ENCODE results near the gene NDUFS8. TPM values are rescaled to one million over a fixed set of nuclear protein-coding genes. Genes with fewer than 3 reads are reported as not detected.

The NDUFS8 gene
- total and polyA plus RNA-seq, 2 of the 13 experiments (the other 11 are each of a cell fraction or from before 2014, with no cell fraction given) = 96.7 to 158 TPM

DNA sequence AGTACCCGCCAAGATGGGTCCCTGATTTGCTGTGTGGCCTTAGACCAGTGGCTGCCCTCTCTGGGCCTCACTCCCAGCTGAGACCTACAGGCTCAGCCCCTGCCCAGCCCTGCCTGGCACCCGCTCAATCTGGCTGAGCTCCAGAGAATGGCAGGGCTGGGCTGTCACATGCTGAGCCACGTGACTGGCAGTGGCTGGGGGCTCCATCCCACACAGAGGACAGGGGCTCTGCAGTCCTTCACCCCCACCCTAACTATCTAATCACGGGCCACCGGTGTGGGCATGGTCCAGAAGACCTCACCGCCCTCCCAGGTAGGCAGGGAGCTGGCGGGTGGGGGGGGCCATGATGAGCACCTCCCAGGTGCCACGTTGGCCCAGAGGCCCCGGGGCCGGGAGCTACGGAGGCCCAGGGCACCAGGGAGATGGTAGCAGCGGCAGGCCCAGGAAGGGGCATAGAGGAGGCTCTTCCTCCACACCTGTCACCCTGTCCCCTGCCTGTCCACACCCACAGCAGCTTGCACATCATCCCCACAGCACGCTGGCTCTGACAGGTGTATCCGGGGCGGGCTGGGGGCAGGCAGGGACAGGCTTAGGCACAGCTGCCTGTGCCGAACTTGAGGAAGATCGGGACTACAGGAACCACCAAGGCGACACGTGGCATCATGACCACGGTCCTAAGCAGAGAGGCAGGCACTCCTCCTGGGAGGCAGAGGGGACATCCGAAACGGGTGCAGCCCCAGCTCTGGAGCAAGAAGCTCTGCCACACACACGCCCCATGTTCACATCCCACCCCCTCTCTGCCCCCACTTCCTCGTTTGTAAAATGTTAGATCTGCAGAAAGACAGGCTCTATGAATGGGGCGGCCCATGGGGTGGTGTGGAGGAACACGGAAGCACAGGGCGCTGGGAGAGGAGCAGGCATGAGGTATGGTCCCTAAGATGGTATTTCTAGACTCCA, 21.8 kb upstream of the NDUFS8 start (continued):
- TF ChIP-seq, protein P1, sequence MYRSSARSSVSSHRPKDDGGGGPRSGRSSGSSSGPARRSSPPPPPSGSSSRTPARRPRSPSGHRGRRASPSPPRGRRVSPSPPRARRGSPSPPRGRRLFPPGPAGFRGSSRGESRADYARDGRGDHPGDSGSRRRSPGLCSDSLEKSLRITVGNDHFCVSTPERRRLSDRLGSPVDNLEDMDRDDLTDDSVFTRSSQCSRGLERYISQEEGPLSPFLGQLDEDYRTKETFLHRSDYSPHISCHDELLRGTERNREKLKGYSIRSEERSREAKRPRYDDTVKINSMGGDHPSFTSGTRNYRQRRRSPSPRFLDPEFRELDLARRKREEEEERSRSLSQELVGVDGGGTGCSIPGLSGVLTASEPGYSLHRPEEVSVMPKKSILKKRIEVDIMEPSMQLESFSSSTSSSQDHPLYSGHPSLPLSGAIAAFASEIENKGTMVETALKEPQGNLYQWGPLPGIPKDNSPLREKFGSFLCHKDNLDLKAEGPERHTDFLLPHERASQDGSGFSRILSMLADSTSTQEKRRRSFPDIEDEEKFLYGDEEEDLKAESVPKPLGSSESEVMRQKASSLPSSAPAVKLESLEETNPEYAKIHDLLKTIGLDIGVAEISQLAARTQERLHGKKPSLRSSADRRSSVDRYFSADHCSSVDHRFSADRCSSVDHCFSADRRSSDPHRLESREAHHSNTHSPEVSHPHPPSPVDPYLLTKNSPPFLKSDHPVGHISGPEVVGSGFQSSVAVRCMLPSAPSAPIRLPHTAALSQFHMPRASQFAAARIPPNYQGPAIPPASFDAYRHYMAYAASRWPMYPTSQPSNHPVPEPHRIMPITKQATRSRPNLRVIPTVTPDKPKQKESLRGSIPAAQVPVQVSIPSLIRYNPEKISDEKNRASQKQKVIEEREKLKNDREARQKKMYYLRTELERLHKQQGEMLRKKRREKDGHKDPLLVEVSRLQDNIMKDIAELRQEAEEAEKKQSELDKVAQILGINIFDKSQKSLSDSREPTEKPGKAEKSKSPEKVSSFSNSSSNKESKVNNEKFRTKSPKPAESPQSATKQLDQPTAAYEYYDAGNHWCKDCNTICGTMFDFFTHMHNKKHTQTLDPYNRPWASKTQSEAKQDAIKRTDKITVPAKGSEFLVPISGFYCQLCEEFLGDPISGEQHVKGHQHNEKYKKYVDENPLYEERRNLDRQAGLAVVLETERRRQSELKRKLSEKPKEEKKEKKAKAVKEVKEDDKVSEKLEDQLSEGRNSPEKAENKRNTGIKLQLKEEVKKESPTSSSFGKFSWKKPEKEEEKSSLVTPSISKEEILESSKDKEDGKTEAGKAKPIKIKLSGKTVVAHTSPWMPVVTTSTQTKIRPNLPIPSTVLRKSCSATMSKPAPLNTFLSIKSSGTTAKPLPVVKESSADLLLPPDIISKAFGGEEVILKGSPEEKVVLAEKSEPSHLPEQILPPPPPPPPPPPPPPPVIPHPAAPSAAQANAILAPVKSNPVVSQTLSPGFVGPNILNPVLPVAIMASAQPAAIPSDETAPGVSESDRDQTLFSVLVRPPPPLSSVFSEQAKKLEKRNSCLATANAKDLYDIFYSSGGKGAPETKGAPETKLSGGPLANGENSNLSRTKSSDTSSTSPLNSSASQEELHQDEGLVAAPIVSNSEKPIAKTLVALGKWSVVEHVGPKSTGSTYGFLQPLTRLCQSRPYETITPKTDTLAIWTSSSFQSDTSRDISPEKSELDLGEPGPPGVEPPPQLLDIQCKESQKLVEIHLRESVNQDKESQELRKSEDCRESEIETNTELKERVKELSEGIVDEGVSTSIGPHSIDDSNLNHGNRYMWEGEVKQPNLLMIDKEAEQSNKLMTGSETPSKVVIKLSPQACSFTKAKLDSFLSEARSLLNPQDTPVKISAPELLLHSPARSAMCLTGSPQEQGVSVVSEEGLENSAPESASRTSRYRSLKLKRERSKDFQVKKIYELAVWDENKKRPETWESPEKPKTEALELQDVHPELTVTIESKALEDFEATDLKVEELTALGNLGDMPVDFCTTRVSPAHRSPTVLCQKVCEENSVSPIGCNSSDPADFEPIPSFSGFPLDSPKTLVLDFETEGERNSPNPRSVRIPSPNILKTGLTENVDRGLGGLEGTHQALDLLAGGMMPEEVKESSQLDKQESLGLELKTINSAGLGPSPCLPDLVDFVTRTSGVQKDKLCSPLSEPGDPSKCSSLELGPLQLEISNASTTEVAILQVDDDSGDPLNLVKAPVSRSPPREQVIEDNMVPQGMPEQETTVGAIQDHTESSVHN (CRISPR knock-in tag; IDR thresholded peaks at IDR 0.05) = no peak
- TF ChIP-seq, protein P2, sequence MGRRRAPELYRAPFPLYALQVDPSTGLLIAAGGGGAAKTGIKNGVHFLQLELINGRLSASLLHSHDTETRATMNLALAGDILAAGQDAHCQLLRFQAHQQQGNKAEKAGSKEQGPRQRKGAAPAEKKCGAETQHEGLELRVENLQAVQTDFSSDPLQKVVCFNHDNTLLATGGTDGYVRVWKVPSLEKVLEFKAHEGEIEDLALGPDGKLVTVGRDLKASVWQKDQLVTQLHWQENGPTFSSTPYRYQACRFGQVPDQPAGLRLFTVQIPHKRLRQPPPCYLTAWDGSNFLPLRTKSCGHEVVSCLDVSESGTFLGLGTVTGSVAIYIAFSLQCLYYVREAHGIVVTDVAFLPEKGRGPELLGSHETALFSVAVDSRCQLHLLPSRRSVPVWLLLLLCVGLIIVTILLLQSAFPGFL (CRISPR knock-in tag; IDR thresholded peaks at IDR 0.05) = no peak
- TF ChIP-seq ZNF616 (CRISPR knock-in tag; IDR thresholded peaks at IDR 0.05; ENCODE audit: low read depth) (no peak), HNRNPL (IDR thresholded peaks at IDR 0.05; ENCODE audit: low read depth, low read length) (peak; percentile 73; the same call in 1 of the 2 replicates), ZNF776 (CRISPR knock-in tag; IDR thresholded peaks at IDR 0.05) (no peak)
- TF ChIP-seq, protein P3, sequence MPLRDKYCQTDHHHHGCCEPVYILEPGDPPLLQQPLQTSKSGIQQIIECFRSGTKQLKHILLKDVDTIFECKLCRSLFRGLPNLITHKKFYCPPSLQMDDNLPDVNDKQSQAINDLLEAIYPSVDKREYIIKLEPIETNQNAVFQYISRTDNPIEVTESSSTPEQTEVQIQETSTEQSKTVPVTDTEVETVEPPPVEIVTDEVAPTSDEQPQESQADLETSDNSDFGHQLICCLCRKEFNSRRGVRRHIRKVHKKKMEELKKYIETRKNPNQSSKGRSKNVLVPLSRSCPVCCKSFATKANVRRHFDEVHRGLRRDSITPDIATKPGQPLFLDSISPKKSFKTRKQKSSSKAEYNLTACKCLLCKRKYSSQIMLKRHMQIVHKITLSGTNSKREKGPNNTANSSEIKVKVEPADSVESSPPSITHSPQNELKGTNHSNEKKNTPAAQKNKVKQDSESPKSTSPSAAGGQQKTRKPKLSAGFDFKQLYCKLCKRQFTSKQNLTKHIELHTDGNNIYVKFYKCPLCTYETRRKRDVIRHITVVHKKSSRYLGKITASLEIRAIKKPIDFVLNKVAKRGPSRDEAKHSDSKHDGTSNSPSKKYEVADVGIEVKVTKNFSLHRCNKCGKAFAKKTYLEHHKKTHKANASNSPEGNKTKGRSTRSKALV (CRISPR knock-in tag; IDR thresholded peaks at IDR 0.05) = no peak
- TF ChIP-seq, protein P4, sequence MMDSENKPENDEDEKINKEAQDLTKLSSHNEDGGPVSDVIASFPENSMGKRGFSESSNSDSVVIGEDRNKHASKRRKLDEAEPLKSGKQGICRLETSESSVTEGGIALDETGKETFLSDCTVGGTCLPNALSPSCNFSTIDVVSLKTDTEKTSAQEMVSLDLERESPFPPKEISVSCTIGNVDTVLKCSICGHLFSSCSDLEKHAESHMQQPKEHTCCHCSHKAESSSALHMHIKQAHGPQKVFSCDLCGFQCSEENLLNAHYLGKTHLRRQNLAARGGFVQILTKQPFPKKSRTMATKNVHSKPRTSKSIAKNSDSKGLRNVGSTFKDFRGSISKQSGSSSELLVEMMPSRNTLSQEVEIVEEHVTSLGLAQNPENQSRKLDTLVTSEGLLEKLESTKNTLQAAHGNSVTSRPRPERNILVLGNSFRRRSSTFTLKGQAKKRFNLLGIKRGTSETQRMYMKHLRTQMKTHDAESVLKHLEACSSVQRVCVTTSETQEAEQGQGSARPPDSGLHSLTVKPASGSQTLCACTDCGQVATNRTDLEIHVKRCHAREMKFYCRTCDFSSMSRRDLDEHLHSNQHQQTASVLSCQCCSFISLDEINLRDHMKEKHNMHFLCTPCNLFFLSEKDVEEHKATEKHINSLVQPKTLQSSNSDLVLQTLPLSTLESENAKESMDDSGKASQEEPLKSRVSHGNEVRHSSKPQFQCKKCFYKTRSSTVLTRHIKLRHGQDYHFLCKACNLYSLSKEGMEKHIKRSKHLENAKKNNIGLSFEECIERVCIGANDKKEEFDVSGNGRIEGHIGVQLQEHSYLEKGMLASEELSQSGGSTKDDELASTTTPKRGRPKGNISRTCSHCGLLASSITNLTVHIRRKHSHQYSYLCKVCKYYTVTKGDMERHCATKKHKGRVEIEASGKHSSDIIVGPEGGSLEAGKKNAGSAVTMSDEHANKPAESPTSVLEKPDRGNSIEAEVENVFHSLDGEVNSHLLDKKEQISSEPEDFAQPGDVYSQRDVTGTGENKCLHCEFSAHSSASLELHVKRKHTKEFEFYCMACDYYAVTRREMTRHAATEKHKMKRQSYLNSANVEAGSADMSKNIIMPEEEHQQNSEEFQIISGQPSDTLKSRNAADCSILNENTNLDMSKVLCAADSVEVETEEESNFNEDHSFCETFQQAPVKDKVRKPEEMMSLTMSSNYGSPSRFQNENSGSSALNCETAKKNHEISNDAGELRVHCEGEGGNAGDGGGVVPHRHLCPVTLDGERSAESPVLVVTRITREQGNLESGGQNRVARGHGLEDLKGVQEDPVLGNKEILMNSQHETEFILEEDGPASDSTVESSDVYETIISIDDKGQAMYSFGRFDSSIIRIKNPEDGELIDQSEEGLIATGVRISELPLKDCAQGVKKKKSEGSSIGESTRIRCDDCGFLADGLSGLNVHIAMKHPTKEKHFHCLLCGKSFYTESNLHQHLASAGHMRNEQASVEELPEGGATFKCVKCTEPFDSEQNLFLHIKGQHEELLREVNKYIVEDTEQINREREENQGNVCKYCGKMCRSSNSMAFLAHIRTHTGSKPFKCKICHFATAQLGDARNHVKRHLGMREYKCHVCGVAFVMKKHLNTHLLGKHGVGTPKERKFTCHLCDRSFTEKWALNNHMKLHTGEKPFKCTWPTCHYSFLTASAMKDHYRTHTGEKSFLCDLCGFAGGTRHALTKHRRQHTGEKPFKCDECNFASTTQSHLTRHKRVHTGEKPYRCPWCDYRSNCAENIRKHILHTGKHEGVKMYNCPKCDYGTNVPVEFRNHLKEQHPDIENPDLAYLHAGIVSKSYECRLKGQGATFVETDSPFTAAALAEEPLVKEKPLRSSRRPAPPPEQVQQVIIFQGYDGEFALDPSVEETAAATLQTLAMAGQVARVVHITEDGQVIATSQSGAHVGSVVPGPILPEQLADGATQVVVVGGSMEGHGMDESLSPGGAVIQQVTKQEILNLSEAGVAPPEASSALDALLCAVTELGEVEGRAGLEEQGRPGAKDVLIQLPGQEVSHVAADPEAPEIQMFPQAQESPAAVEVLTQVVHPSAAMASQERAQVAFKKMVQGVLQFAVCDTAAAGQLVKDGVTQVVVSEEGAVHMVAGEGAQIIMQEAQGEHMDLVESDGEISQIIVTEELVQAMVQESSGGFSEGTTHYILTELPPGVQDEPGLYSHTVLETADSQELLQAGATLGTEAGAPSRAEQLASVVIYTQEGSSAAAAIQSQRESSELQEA (CRISPR knock-in tag; IDR thresholded peaks at IDR 0.05; ENCODE audit: not compliant biosample characterization) = no peak
